ENCODE measurements around the gene COPZ1.

COPZ1 gene

GRCh38 chr12:54328595-54329337 lies 3.8 kb downstream of the COPZ1 start:
- no peaks in the 10 kb centered on the region for H3K27me3 ChIP-seq (ENCODE audit: control insufficient read depth, insufficient read depth, low read length)
- no peaks in the 10 kb centered on the region for H3K36me3 ChIP-seq (ENCODE audit: control insufficient read depth, insufficient read depth, low read length)
- no peak overlapping the region for H3K4me3 ChIP-seq (ENCODE audit: low read length)
- H3K4me1 ChIP-seq (ENCODE audit: control insufficient read depth, insufficient read depth, low read length), result peaks cover 27% of the 10 kb centered on the region
- no peaks in the 10 kb centered on the region for H3K9me3 ChIP-seq (ENCODE audit: control insufficient read depth, low read length)
- no peak overlapping the region for H3K9ac ChIP-seq (ENCODE audit: low read length)

GRCh38 chr12:54329759-54330158 lies 4.8 kb downstream of the COPZ1 start:
- Histone ChIP-seq H3K36me3 (ENCODE audit: control insufficient read depth, insufficient read depth, low read length) (no peaks in the 10 kb centered on the region), H3K27me3 (ENCODE audit: control insufficient read depth, insufficient read depth, low read length) (no peaks in the 10 kb centered on the region), H3K4me3 (ENCODE audit: low read length) (no peak overlapping the region), H3K9ac (ENCODE audit: low read length) (no peak overlapping the region), H3K4me1 (ENCODE audit: control insufficient read depth, insufficient read depth, low read length) (peaks cover 23% of the 10 kb centered on the region), H3K9me3 (ENCODE audit: control insufficient read depth, low read length) (no peaks in the 10 kb centered on the region)

- Histone ChIP-seq H3K4me3 (ENCODE audit: low read length) (no peak overlapping the region), H3K9ac (ENCODE audit: low read length) (no peak overlapping the region), H3K9me3 (ENCODE audit: control insufficient read depth, low read length) (no peaks in the 10 kb centered on the region), H3K36me3 (ENCODE audit: control insufficient read depth, insufficient read depth, low read length) (no peaks in the 10 kb centered on the region), H3K27me3 (ENCODE audit: control insufficient read depth, insufficient read depth, low read length) (no peaks in the 10 kb centered on the region), H3K4me1 (ENCODE audit: control insufficient read depth, insufficient read depth, low read length) (peaks cover 23% of the 10 kb centered on the region)
Measured at GRCh38 chr12:54330442-54330841, 5.5 kb downstream of the COPZ1 start.

GRCh38 chr12:54331461-54331860 lies 6.5 kb downstream of the COPZ1 start:
- no peaks in the 10 kb centered on the region for H3K9me3 ChIP-seq (ENCODE audit: control insufficient read depth, low read length)
- H3K9ac ChIP-seq (ENCODE audit: low read length), result no peak overlapping the region
- H3K36me3 ChIP-seq (ENCODE audit: control insufficient read depth, insufficient read depth, low read length), result no peaks in the 10 kb centered on the region
- no peak overlapping the region for H3K4me3 ChIP-seq (ENCODE audit: low read length)
- H3K27me3 ChIP-seq (ENCODE audit: control insufficient read depth, insufficient read depth, low read length), result no peaks in the 10 kb centered on the region
- H3K4me1 ChIP-seq (ENCODE audit: control insufficient read depth, insufficient read depth, low read length), result peaks cover 23% of the 10 kb centered on the region

DNA sequence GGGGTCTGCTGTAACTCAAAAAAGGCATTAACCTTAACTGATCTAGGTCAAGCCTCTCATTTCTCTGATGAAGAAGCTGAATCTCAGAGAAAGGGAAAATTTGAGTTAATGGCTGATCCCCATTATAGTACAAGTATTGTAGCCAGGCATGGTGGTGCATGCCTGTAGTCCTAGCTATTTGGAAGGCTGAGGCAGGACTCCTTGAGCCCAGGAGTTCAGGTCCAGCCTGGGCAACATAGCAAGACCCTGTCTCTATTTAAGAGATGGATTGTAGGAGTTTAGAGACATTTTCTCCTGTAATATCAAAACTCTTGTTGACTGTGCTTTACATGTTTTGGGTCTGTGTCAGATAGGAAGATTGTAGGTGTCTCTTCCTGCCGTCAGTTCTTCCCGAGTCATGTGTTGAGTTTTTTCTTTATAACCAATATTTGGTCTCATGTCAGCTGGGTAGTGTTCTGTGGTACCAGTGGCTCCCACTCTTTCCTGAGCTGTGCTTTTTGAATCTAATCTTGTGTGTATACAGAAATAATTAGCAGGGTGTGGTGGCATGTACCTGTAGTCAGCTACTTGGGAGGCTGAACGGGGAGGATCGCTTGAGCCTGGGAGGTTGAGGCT lies 8.6 kb downstream of the COPZ1 start:
- peaks cover 31% of the 10 kb centered on the region for H3K4me1 ChIP-seq (ENCODE audit: control insufficient read depth, insufficient read depth, low read length)

GRCh38 chr12:54337280-54337842 lies 12.4 kb downstream of the COPZ1 start:
- H3K36me3 ChIP-seq (ENCODE audit: control insufficient read depth, insufficient read depth, low read length), result peaks cover 3% of the 10 kb centered on the region
- no peaks in the 10 kb centered on the region for H3K27me3 ChIP-seq (ENCODE audit: control insufficient read depth, insufficient read depth, low read length)
- peaks cover 27% of the 10 kb centered on the region for H3K4me1 ChIP-seq (ENCODE audit: control insufficient read depth, insufficient read depth, low read length)
- H3K9ac ChIP-seq (ENCODE audit: low read length), result peak overlapping the region; percentile 20
- no peaks in the 10 kb centered on the region for H3K9me3 ChIP-seq (ENCODE audit: control insufficient read depth, low read length)
- no peak overlapping the region for H3K4me3 ChIP-seq (ENCODE audit: low read length)

More for the DNA sequence above, 8.6 kb downstream of the COPZ1 start:
- no peaks in the 10 kb centered on the region for H3K27me3 ChIP-seq (ENCODE audit: control insufficient read depth, insufficient read depth, low read length)
- H3K9ac ChIP-seq (ENCODE audit: low read length), result no peak overlapping the region
- H3K9me3 ChIP-seq (ENCODE audit: control insufficient read depth, low read length), result no peaks in the 10 kb centered on the region
- no peak overlapping the region for H3K4me3 ChIP-seq (ENCODE audit: low read length)
- H3K36me3 ChIP-seq (ENCODE audit: control insufficient read depth, insufficient read depth, low read length), result no peaks in the 10 kb centered on the region

GRCh38 chr12:54337854-54338650 lies 13.1 kb downstream of the COPZ1 start:
- Histone ChIP-seq H3K9ac (ENCODE audit: low read length) (peak overlapping the region; percentile 20), H3K27me3 (ENCODE audit: control insufficient read depth, insufficient read depth, low read length) (no peaks in the 10 kb centered on the region), H3K4me3 (ENCODE audit: low read length) (no peak overlapping the region), H3K36me3 (ENCODE audit: control insufficient read depth, insufficient read depth, low read length) (peaks cover 6% of the 10 kb centered on the region), H3K9me3 (ENCODE audit: control insufficient read depth, low read length) (no peaks in the 10 kb centered on the region), H3K4me1 (ENCODE audit: control insufficient read depth, insufficient read depth, low read length) (peaks cover 27% of the 10 kb centered on the region)

DNA sequence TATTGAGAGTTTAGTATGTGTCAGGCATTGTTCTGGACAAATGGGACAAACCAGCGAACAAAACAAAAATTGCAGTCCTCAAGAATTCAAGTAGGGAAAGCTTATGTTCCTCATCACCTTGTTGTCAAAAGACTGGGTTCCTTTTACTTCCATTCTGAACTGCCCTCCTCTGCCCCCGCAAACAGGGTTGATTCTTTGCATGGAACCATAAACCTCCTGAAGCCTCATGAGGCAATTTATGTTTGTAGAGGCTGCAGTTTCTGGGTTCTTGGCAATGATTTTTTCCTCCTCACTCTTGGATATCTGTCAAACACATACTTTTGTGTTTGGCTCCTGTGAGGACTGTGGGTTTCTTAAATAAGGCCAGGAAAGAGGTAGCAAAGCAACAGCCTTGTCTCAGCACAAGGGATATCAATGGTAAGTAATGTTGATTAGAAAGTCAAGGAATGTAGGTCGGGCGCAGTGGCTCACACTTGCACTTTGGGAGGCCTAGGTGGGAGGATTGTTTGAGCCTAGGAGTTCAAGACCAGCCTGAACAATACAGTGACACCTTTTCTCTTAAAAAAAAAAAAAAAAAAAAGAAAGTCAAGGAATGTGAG lies 13.9 kb downstream of the COPZ1 start:
- Histone ChIP-seq H3K36me3 (ENCODE audit: control insufficient read depth, insufficient read depth, low read length) (peaks cover 10% of the 10 kb centered on the region), H3K9me3 (ENCODE audit: control insufficient read depth, low read length) (no peaks in the 10 kb centered on the region), H3K4me1 (ENCODE audit: control insufficient read depth, insufficient read depth, low read length) (peaks cover 27% of the 10 kb centered on the region), H3K9ac (ENCODE audit: low read length) (no peak overlapping the region), H3K27me3 (ENCODE audit: control insufficient read depth, insufficient read depth, low read length) (no peaks in the 10 kb centered on the region), H3K4me3 (ENCODE audit: low read length) (no peak overlapping the region)

DNA sequence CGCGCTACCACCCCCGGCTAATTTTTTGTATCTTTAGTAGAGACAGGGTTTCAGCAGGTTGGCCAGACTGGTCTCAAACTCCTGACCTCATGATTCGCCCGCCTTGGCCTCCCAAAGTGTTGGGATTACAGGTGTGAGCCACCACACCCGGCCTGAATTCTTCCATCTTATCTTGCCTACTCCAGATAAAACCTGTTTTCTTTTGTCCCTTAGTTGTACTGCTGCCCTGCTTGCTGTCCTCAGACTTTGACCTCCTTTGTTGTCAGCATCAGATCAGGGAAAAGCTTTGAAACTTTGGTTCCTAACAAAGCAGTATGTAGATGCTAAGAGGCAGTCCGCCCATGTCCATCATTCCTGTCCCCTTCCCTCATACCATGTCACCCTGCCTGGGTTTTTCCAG lies 15.9 kb downstream of the COPZ1 start:
- Histone ChIP-seq H3K4me3 (ENCODE audit: low read length) (no peak overlapping the region), H3K27me3 (ENCODE audit: control insufficient read depth, insufficient read depth, low read length) (no peaks in the 10 kb centered on the region), H3K4me1 (ENCODE audit: control insufficient read depth, insufficient read depth, low read length) (peaks cover 27% of the 10 kb centered on the region), H3K9ac (ENCODE audit: low read length) (no peak overlapping the region), H3K9me3 (ENCODE audit: control insufficient read depth, low read length) (no peaks in the 10 kb centered on the region), H3K36me3 (ENCODE audit: control insufficient read depth, insufficient read depth, low read length) (peaks cover 10% of the 10 kb centered on the region)

DNA sequence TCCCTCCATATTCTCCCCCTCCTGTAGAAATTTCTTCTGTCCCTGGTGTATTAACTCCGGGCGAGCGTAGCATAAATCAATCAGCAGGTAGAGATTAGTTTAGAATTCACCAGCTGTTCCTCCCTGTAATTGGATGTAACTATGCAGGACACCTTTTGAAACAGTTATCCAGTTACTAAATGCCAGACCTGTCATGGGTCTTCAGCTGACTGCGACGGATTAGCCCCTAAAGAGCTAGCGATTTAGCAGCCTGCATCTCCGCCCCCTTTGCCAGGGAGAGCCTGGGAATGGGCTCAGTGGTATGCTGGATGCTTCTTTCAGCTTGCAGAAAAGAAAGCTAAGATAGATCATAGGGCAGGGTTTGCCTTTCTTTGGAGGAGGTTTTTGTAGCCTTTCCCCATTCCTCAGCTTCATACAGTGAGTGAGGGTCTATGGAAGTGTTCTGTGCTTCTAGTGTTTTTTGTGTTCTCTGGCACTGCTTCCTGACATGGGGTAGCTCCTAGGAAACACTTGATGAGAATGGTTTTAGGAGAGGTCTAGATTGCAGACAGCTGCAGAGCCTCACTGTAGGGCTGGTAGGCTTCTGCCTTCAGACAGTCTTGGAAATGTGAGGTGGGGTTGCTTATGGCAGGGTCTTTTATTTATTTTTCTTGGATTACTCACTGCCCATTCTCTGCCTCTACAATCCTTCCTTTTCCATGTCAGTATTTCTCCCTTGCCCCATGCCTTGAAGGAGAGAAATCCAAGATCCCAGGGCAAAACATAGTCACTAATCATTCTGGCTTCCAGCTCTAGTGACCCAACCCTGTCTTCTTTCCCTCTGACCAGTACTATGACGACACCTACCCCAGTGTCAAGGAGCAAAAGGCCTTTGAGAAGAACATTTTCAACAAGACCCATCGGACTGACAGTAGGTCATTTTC lies 16.7 kb downstream of the COPZ1 start:
- Histone ChIP-seq H3K4me3 (ENCODE audit: low read length) (no peak overlapping the region), H3K36me3 (ENCODE audit: control insufficient read depth, insufficient read depth, low read length) (peaks cover 10% of the 10 kb centered on the region)

DNA sequence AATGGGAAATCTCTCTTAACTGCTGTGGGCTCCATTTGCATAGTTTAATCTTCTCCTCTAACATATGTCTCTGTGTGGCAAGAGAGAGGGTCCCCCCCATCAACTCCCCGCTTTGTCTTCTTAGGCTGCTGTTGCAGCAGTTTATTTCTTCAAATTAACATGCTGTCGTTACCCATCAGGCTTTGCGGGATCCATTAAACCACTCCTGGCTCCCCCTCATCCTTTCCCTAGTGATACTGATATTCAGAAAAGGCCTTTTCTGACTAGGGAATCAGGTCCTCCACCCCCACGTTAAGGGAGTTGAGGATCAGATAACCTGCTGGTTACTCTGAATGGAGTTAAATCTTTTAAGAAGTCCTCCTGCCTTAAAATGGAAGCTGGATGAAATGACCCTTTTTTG lies 24.1 kb downstream of the COPZ1 start:
- no peaks in the 10 kb centered on the region for H3K9me3 ChIP-seq (ENCODE audit: control insufficient read depth, low read length)
- H3K27me3 ChIP-seq (ENCODE audit: control insufficient read depth, insufficient read depth, low read length), result no peaks in the 10 kb centered on the region
- peaks cover 11% of the 10 kb centered on the region for H3K36me3 ChIP-seq (ENCODE audit: control insufficient read depth, insufficient read depth, low read length)
- no peak overlapping the region for H3K9ac ChIP-seq (ENCODE audit: low read length)
- H3K4me3 ChIP-seq (ENCODE audit: low read length), result no peak overlapping the region
- no peaks in the 10 kb centered on the region for H3K4me1 ChIP-seq (ENCODE audit: control insufficient read depth, insufficient read depth, low read length)

More for the DNA sequence above, 16.7 kb downstream of the COPZ1 start:
- Histone ChIP-seq H3K9ac (ENCODE audit: low read length) (no peak overlapping the region), H3K9me3 (ENCODE audit: control insufficient read depth, low read length) (no peaks in the 10 kb centered on the region), H3K27me3 (ENCODE audit: control insufficient read depth, insufficient read depth, low read length) (no peaks in the 10 kb centered on the region), H3K4me1 (ENCODE audit: control insufficient read depth, insufficient read depth, low read length) (peaks cover 26% of the 10 kb centered on the region)
